ENCODE data around the gene CAPNS1.
"Not testable (repeated sequence)": the region's sequence is repeated elsewhere in the genome, so short reads cannot be mapped to it uniquely, and the experiment has no call there.

Gene CAPNS1

DNA sequence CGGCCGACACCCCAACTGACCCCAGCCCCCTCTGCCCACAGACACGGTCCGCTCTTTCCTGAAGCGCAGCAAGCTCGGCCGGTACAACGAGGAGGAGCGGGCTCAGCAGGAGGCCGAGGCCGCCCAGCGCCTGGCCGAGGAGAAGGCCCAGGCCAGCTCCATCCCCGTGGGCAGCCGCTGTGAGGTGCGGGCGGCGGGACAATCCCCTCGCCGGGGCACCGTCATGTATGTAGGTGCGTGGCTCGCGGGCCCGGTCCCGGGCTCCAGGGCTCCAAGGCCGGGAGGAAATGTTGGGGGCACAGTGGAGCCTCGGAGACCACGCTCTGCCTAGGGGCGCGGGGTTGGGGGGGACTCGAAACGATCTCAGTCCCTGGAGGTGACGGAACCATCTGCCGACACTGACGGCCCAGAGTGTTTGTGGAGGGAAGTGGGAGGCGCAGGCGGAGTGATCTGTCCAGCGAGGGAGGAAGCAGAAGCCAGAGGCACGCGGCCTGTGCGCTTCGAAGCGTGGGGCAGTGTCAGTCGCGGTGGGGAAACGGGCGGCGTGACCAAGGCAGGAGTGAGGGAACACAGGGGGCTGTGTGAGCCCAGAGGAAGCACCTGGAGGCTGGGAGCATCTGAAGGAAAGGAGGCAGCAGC lies 18.3 kb upstream of the CAPNS1 start:
- Histone ChIP-seq H3K9me3 (ENCODE audit: control insufficient read depth, insufficient read depth, low read length) (no peaks in the 10 kb centered on the region), H3K36me3 (ENCODE audit: control insufficient read depth, low read length) (peaks cover 34% of the 10 kb centered on the region), H3K27me3 (ENCODE audit: control insufficient read depth, low read length) (no peaks in the 10 kb centered on the region), H3F3A (ENCODE audit: control insufficient read depth, insufficient read depth) (no peaks in the 10 kb centered on the region), H4K20me1 (ENCODE audit: control insufficient read depth, insufficient read depth, low read depth, low read length) (no peaks in the 10 kb centered on the region), H3K4me2 (ENCODE audit: low read length) (no peak overlapping the region), H3K9me2 (replicated peaks; ENCODE audit: control insufficient read depth, low read length) (no peaks in the 10 kb centered on the region), H3K27ac (ENCODE audit: low read depth, low read length) (no peak overlapping the region), H3K79me2 (ENCODE audit: control insufficient read depth, low read length) (peaks cover 10% of the 10 kb centered on the region), H3K4me1 (ENCODE audit: control insufficient read depth, low read length) (peaks cover 4% of the 10 kb centered on the region), H3K4me3 (ENCODE audit: low read length) (no peak overlapping the region)
- TF ChIP-seq, protein P1, sequence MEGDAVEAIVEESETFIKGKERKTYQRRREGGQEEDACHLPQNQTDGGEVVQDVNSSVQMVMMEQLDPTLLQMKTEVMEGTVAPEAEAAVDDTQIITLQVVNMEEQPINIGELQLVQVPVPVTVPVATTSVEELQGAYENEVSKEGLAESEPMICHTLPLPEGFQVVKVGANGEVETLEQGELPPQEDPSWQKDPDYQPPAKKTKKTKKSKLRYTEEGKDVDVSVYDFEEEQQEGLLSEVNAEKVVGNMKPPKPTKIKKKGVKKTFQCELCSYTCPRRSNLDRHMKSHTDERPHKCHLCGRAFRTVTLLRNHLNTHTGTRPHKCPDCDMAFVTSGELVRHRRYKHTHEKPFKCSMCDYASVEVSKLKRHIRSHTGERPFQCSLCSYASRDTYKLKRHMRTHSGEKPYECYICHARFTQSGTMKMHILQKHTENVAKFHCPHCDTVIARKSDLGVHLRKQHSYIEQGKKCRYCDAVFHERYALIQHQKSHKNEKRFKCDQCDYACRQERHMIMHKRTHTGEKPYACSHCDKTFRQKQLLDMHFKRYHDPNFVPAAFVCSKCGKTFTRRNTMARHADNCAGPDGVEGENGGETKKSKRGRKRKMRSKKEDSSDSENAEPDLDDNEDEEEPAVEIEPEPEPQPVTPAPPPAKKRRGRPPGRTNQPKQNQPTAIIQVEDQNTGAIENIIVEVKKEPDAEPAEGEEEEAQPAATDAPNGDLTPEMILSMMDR (IDR thresholded peaks at IDR 0.05; ENCODE audit: low read depth, low read length, poor library complexity, severe bottlenecking) = no peak
- no peak for TF ChIP-seq EZH2phosphoT487 (IDR thresholded peaks at IDR 0.05; ENCODE audit: borderline replicate concordance, low read length)

- Histone ChIP-seq H3K9me2 (replicated peaks; ENCODE audit: control insufficient read depth, low read length) (no peaks in the 10 kb centered on the region), H3K9me3 (ENCODE audit: control insufficient read depth, insufficient read depth, low read length) (no peaks in the 10 kb centered on the region), H3K36me3 (ENCODE audit: control insufficient read depth, low read length) (peaks cover 16% of the 10 kb centered on the region), H3K4me2 (ENCODE audit: low read length) (no peak overlapping the region), H3F3A (ENCODE audit: control insufficient read depth, insufficient read depth) (peaks cover 4% of the 10 kb centered on the region), H3K27ac (ENCODE audit: low read depth, low read length) (no peak overlapping the region), H3K27me3 (ENCODE audit: control insufficient read depth, low read length) (no peaks in the 10 kb centered on the region), H3K79me2 (ENCODE audit: control insufficient read depth, low read length) (no peaks in the 10 kb centered on the region), H3K4me1 (ENCODE audit: control insufficient read depth, low read length) (peaks cover 13% of the 10 kb centered on the region), H3K4me3 (ENCODE audit: low read length) (no peak overlapping the region), H4K20me1 (ENCODE audit: control insufficient read depth, insufficient read depth, low read depth, low read length) (no peaks in the 10 kb centered on the region)
- TF ChIP-seq, protein P1 (IDR thresholded peaks at IDR 0.05; ENCODE audit: low read depth, low read length, poor library complexity, severe bottlenecking) = no peak
- TF ChIP-seq EZH2phosphoT487 (IDR thresholded peaks at IDR 0.05; ENCODE audit: borderline replicate concordance, low read length) = no peak
Measured at GRCh38 chr19:36125557-36125956, 14.3 kb upstream of the CAPNS1 start.

- Histone ChIP-seq H3K79me2 (ENCODE audit: control insufficient read depth, low read length) (no peaks in the 10 kb centered on the region), H3K4me1 (ENCODE audit: control insufficient read depth, low read length) (peaks cover 27% of the 10 kb centered on the region), H3F3A (ENCODE audit: control insufficient read depth, insufficient read depth) (peaks cover 7% of the 10 kb centered on the region), H3K4me2 (ENCODE audit: low read length) (peak overlapping the region; percentile 86), H3K36me3 (ENCODE audit: control insufficient read depth, low read length) (peaks cover 13% of the 10 kb centered on the region), H3K4me3 (ENCODE audit: low read length) (peak overlapping the region; percentile 84), H3K9me3 (ENCODE audit: control insufficient read depth, insufficient read depth, low read length) (no peaks in the 10 kb centered on the region), H3K27me3 (ENCODE audit: control insufficient read depth, low read length) (no peaks in the 10 kb centered on the region), H3K27ac (ENCODE audit: low read depth, low read length) (peak overlapping the region; percentile 65), H4K20me1 (ENCODE audit: control insufficient read depth, insufficient read depth, low read depth, low read length) (no peaks in the 10 kb centered on the region), H3K9me2 (replicated peaks; ENCODE audit: control insufficient read depth, low read length) (no peaks in the 10 kb centered on the region)
- no peak for TF ChIP-seq EZH2phosphoT487 (IDR thresholded peaks at IDR 0.05; ENCODE audit: borderline replicate concordance, low read length)
- TF ChIP-seq, protein P1 (IDR thresholded peaks at IDR 0.05; ENCODE audit: low read depth, low read length, poor library complexity, severe bottlenecking) = no peak
Measured at GRCh38 chr19:36128392-36128736, 11.5 kb upstream of the CAPNS1 start.

DNA sequence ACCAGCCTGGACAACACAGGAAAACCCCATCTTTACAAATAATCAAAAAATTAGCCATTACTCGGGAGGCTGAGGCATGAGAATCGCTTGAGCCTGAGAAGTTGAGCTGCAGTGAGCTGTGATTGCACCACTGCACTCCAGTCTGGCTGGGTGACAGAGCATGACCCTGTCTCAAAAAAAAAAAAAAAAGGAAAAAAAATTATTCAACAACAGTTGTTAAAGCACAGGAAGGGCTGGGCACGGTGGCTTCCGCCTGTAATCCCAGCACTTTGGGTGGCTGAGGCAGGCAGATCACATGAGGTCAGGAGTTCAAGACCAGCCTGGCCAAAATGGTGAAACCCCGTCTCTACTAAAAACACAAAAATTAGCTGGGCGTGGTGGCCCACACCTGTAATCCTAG lies 8.6 kb upstream of the CAPNS1 start:
- not testable (repeated sequence) for H3K27ac ChIP-seq (ENCODE audit: low read depth, low read length); H4K20me1 ChIP-seq (ENCODE audit: control insufficient read depth, insufficient read depth, low read depth, low read length); H3K36me3 ChIP-seq (ENCODE audit: control insufficient read depth, low read length); H3K4me3 ChIP-seq (ENCODE audit: low read length); H3K27me3 ChIP-seq (ENCODE audit: control insufficient read depth, low read length); H3K9me3 ChIP-seq (ENCODE audit: control insufficient read depth, insufficient read depth, low read length); H3K9me2 ChIP-seq (replicated peaks; ENCODE audit: control insufficient read depth, low read length); H3F3A ChIP-seq (ENCODE audit: control insufficient read depth, insufficient read depth); H3K4me2 ChIP-seq (ENCODE audit: low read length); H3K79me2 ChIP-seq (ENCODE audit: control insufficient read depth, low read length)
- H3K4me1 ChIP-seq (ENCODE audit: control insufficient read depth, low read length) = peaks cover 27% of the 10 kb centered on the region

DNA sequence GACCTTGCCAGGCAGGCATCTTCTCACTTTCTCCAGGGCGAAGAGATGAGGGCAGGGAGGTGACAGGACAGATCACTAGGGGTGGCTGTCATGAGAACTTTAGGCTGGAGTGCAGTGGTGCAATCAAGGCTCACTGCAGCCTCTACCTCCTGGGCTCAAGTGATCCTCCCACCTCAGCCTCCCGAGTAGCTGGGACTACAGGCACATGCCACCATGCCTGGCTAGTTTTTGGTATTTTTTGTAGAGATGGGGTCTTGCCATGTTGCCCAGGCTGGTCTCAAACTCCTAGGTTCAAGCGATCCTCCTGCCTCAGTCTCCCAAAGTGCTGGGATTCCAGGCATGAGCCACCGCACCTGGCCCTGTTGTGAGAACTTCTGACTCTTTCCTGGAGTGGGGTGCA lies 5.0 kb upstream of the CAPNS1 start:
- not testable (repeated sequence) for H3K27me3 ChIP-seq (ENCODE audit: control insufficient read depth, low read length); H3K79me2 ChIP-seq (ENCODE audit: control insufficient read depth, low read length); H3K9me2 ChIP-seq (replicated peaks; ENCODE audit: control insufficient read depth, low read length); H3K36me3 ChIP-seq (ENCODE audit: control insufficient read depth, low read length); H3K4me2 ChIP-seq (ENCODE audit: low read length); H3K9me3 ChIP-seq (ENCODE audit: control insufficient read depth, insufficient read depth, low read length); H3K27ac ChIP-seq (ENCODE audit: low read depth, low read length); H3F3A ChIP-seq (ENCODE audit: control insufficient read depth, insufficient read depth); H4K20me1 ChIP-seq (ENCODE audit: control insufficient read depth, insufficient read depth, low read depth, low read length); H3K4me3 ChIP-seq (ENCODE audit: low read length)
- peaks cover 17% of the 10 kb centered on the region for H3K4me1 ChIP-seq (ENCODE audit: control insufficient read depth, low read length)

All from DOHH2 (cell line).